Upper lobe of right lung (tissue), 1 donor: ENCODE measurements around the gene RC3H1. TPM values are rescaled to one million over a fixed set of nuclear protein-coding genes. Genes with fewer than 3 reads are reported as not detected.
"Not testable (repeated sequence)": the region's sequence is repeated elsewhere in the genome, so short reads cannot be mapped to it uniquely, and the experiment has no call there.

Experiments
- ATAC-seq: fragments of 200-7000 bp; cut with Tn5 transposase; one replicate; pipeline ENCODE4 v1.9.1; 2020; ENCODE audit warnings: mild to moderate bottlenecking, moderate library complexity
- DNase-seq: peaks from one replicate; pipeline ENCODE4 v3.0.0-alpha.2; 2020
- H3K27ac ChIP-seq: fragments of 200-600 bp; one replicate; pipeline ENCODE4 v1.8.0; 2022
- H3K27me3 ChIP-seq: fragments of 200-600 bp; one replicate; pipeline ENCODE4 v1.8.0; 2022; ENCODE audit warnings: mild to moderate bottlenecking
- H3K36me3 ChIP-seq: fragments of 200-600 bp; one replicate; pipeline ENCODE4 v1.8.0; 2022
- H3K4me1 ChIP-seq: fragments of 200-600 bp; one replicate; pipeline ENCODE4 v1.8.0; 2022
- H3K4me3 ChIP-seq: fragments of 200-600 bp; one replicate; pipeline ENCODE4 v1.8.0; 2022; ENCODE audit warnings: mild to moderate bottlenecking
- H3K9me3 ChIP-seq: fragments of 200-600 bp; one replicate; pipeline ENCODE4 v1.8.0; 2022
- intact Hi-C: fragments of 100-400 bp; cut with DNase I; formaldehyde crosslinking; loops from one replicate; pipeline ENCODE4 v1.11.0; 2022
- total RNA-seq: library from RNA; stranded (reverse); fragmentation: NEBNext Ultra II Directional; extraction: Animal tissue kit (Norgen Biotek cat#: 25700); gene quantifications from one replicate; pipeline ENCODE4 v1.2.1, GENCODE V29; 2021
- TF ChIP-seq, protein P1 (sequence below): fragments of 200-600 bp; IDR thresholded peaks from one replicate; pipeline ENCODE4 v1.8.0; 2022; ENCODE audit warnings: antibody characterized with exemption
- donor health status: DM: no; HTN: yes; CAD: no; lungs with severe emphysema.

The RC3H1 gene
- total RNA-seq, 1 donor from 2014 or later: 36.5 TPM

DNA sequence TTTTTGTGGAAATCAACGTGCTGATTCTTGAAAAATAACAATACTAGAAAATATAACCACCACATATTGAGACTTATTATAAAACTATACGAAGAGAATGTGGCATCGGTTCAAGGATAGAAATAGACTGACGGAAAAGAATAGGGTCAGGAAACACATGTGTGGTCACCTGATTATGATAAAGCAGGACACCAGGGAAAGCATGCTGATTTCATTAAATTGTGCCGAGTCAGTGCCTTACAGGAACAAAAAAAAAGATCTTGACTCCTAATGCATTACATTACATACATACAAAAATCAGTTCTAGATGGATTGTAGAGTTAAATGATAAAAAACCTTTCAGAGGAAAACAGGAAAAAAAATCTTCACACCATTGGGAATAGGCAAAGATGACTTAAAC lies 61.5 kb downstream of the RC3H1 start:
- DNase-seq: no peak
- no peak for ATAC-seq
- no peak overlapping the region for H3K4me3 ChIP-seq
- no peak overlapping the region for H3K27ac ChIP-seq
- H3K9me3 ChIP-seq: no peaks in the 10 kb centered on the region
- H3K36me3 ChIP-seq: peaks cover 100% of the 10 kb centered on the region
- no peaks in the 10 kb centered on the region for H3K27me3 ChIP-seq
- intact Hi-C loops: no loop called here
- no peaks in the 10 kb centered on the region for H3K4me1 ChIP-seq
- TF ChIP-seq, protein P1, sequence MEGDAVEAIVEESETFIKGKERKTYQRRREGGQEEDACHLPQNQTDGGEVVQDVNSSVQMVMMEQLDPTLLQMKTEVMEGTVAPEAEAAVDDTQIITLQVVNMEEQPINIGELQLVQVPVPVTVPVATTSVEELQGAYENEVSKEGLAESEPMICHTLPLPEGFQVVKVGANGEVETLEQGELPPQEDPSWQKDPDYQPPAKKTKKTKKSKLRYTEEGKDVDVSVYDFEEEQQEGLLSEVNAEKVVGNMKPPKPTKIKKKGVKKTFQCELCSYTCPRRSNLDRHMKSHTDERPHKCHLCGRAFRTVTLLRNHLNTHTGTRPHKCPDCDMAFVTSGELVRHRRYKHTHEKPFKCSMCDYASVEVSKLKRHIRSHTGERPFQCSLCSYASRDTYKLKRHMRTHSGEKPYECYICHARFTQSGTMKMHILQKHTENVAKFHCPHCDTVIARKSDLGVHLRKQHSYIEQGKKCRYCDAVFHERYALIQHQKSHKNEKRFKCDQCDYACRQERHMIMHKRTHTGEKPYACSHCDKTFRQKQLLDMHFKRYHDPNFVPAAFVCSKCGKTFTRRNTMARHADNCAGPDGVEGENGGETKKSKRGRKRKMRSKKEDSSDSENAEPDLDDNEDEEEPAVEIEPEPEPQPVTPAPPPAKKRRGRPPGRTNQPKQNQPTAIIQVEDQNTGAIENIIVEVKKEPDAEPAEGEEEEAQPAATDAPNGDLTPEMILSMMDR: no peak

DNA sequence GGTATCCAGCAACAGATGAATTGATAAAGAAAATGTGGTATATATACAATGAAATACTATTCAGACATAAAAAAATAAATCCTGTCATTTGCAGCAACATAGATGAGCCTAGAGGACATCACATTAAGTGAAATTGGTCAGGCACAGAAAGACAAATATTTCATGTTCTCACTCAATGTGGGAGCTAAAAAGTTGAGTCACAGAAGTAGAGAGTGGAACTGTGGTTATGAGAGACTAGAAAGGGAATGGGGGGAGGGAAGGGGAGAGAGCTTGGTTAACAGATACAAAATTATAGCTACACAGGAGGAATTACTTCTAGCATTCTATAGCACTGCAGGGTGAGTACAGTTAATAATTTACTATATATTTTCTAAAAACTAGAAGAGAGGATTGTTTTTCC lies 68.0 kb downstream of the RC3H1 start:
- TF ChIP-seq, protein P1: no peak
- no peak overlapping the region for H3K27ac ChIP-seq
- H3K4me1 ChIP-seq: no peaks in the 10 kb centered on the region
- ATAC-seq: no peak
- no peaks in the 10 kb centered on the region for H3K27me3 ChIP-seq
- H3K36me3 ChIP-seq: peaks cover 95% of the 10 kb centered on the region
- intact Hi-C loops: no loop called here
- no peak overlapping the region for H3K4me3 ChIP-seq
- H3K9me3 ChIP-seq: no peaks in the 10 kb centered on the region
- DNase-seq: no peak

DNA sequence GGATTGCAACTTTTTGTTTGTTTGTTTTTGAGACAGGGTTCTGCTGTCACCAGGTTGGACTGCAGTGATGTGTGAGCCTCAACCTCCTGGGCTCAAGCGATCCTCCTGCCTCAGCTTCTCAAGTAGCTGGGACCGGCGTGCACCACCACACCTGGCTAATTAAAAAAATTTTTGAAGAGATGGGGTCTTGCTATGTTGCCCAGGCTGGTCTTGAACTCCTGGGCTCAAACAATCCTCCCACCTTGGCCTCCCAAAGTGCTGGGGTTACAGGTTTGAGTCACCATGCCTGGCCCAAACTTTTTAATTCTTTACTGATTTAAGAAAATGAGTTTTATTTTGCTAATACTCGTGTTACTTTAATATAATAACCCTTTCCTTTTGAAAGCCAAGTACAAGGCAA lies 73.6 kb downstream of the RC3H1 start:
- no peaks in the 10 kb centered on the region for H3K27me3 ChIP-seq
- intact Hi-C loops: no loop called here
- DNase-seq: no peak
- H3K4me1 ChIP-seq: no peaks in the 10 kb centered on the region
- ATAC-seq: no peak
- H3K9me3 ChIP-seq: no peaks in the 10 kb centered on the region
- H3K36me3 ChIP-seq: peaks cover 97% of the 10 kb centered on the region
- TF ChIP-seq, protein P1: no peak
- H3K27ac ChIP-seq: no peak overlapping the region
- H3K4me3 ChIP-seq: no peak overlapping the region

DNA sequence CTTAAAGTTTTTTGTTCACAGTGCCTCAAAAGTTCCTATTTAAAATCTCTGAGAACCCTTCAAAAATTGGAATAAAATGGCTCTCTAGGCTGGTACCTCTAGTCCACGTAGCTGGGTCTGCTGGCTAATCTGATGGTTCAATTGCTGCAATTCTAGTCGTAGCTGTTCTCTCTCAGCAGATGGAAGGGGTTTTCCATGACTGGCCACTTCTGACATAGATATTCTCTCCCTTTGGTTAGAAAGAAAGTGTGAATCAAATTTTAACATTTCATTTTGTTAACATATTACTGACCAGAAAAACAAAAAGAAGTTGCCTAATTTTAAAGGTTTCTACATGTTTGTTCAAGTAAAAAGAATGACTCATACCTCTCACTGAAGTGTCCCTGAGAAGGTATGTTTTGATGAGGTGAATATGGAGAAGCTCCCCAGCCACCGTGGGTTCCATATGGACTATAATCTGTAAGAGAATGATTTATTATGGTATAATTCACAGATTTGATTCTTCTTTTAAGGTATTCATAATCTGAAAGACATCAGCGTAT lies 75.7 kb downstream of the RC3H1 start:
- Histone ChIP-seq H3K4me1 (no peaks in the 10 kb centered on the region), H3K27me3 (no peaks in the 10 kb centered on the region), H3K4me3 (no peak overlapping the region), H3K36me3 (peaks cover 100% of the 10 kb centered on the region), H3K9me3 (no peaks in the 10 kb centered on the region), H3K27ac (no peak overlapping the region)
- ATAC-seq (no peak), DNase-seq (no peak)
- TF ChIP-seq, protein P1: no peak
- intact Hi-C loops: no loop called here

DNA sequence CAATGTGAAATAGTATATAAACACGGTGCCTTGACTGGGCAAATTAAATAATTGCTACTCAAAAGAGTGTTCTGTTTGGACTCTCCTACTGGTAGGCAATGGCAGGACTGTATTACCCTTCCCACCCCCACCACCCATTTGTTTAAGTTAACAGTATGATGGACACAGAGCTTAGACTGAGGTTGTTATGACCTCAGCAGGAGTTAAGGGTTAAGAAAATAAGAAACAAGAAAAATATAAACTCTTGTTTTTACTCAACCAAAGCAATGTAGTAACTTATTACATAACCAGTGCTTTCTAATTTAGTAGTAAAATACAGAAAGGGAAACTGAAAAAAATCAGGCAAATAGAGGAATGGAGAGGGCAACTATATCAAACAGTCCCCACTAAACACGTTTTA lies 85.1 kb downstream of the RC3H1 start:
- intact Hi-C loops: no loop called here
- Histone ChIP-seq H3K27ac (no peak overlapping the region), H3K36me3 (peaks cover 90% of the 10 kb centered on the region), H3K9me3 (no peaks in the 10 kb centered on the region), H3K27me3 (no peaks in the 10 kb centered on the region), H3K4me1 (no peaks in the 10 kb centered on the region), H3K4me3 (no peak overlapping the region)
- DNase-seq (no peak), ATAC-seq (no peak)
- TF ChIP-seq, protein P1: no peak

DNA sequence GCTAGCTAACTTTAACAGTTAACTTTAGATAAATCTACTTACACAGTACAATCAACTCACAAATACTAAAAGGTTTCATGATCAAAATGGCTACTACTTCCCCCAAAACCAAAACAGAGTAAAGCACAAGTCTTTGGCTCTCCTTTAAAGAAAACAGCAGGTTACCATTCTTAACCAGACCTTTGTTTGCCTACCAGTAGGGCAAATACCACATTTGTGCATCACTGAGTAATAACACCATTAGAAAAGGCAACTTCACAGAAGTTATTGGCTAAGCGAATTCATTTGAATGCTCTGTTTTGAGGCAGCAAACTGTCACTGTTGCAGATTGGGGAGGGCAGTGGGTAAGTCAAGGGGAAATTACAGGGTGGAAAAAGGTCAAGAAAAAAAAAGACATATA lies 87.7 kb downstream of the RC3H1 start:
- ATAC-seq (no peak), DNase-seq (no peak)
- TF ChIP-seq, protein P1: no peak
- Histone ChIP-seq H3K36me3 (peaks cover 66% of the 10 kb centered on the region), H3K9me3 (no peaks in the 10 kb centered on the region), H3K27ac (no peak overlapping the region), H3K4me1 (no peaks in the 10 kb centered on the region), H3K27me3 (no peaks in the 10 kb centered on the region), H3K4me3 (no peak overlapping the region)
- intact Hi-C loops: no loop called here

DNA sequence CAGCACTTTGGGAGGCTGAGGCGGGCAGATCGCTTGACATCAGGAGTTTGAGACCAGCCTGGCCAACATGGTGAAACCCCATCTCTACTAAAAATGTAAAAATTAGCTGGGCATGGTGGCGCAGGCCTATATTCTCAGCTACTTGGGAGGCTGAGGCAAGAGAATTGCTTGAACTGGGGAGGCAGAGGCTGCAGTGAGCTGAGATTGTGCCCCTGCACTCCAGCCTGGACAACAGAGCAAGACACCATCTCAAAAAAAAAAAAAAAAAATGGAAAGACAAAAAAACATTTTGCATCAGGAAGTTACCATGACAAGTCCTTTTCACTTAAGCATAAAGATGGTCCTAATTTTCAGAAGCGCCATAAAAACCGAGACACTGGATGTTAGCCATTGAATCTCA lies 91.6 kb downstream of the RC3H1 start:
- H3K4me1 ChIP-seq: not testable (repeated sequence)

More for the DNA sequence above, 91.6 kb downstream of the RC3H1 start:
- H3K27me3 ChIP-seq, intact Hi-C loops, H3K4me3 ChIP-seq, ATAC-seq, H3K27ac ChIP-seq, DNase-seq, H3K9me3 ChIP-seq: not testable (repeated sequence)
- H3K36me3 ChIP-seq: peaks cover 36% of the 10 kb centered on the region
